IPS-NIHi11 (cell line): ENCODE measurements around the gene PPP4C.
A peak's percentile ranks its signal among the peaks of the same experiment; 100 is the strongest.

Experiments used
- DNase-seq: peaks from one replicate; pipeline ENCODE4 v3.0.0; 2012; ENCODE audit warnings: mixed read lengths, low spot score

PPP4C gene

DNA sequence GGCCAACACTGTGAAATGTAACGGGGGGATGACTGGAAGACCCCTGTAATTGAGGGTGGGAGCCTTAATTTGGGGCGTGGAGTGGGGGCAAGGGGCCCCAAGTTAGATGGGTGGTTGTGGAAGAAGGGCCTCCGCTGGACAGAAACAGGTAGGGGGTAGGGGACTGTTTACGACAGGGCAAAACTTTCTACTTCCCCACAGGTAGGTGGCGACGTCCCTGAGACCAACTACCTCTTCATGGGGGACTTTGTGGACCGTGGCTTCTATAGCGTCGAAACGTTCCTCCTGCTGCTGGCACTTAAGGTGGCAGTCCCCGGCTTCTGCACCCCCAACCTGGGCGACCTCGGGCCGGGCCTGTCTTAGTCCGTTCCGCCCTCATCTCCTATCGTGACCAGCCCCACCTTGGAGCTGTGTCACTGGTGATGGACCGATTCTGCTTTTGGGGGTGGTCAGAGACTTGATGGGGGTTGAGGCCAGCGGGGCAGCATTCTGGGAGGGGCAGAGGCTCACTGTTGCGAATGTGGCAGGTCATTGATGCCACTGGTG is 6.8 kb downstream of the PPP4C start:
- no peak for DNase-seq

DNA sequence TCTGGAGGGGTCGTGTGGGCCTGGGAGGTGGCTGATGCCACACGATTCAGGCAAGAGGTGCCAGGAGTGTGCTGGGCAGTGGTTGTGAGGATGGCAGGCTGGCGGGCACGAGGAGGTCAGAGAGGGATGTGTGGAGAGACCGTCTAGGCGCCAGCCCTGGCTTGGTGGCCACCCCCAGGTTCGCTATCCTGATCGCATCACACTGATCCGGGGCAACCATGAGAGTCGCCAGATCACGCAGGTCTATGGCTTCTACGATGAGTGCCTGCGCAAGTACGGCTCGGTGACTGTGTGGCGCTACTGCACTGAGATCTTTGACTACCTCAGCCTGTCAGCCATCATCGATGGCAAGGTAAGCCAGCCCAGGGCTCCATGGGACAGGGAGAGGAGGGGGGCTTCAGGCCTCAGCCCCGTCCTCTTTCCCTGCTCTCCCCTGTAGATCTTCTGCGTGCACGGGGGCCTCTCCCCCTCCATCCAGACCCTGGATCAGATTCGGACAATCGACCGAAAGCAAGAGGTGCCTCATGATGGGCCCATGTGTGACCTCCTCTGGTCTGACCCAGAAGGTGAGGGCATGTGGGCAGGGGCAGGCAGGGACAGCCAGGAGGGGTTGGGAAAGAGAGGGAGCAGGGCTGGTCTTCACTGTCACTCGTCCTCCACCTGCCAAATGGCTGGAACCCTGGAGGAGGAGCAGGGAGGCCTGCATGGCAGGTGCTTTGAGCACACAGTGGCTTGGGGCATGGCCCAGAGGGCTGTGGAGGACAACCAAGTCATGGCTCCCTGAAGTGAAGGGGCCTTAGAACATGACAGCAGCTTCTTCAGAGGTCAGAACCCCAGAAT is 7.6 kb downstream of the PPP4C start:
- DNase-seq, result no peak

DNA sequence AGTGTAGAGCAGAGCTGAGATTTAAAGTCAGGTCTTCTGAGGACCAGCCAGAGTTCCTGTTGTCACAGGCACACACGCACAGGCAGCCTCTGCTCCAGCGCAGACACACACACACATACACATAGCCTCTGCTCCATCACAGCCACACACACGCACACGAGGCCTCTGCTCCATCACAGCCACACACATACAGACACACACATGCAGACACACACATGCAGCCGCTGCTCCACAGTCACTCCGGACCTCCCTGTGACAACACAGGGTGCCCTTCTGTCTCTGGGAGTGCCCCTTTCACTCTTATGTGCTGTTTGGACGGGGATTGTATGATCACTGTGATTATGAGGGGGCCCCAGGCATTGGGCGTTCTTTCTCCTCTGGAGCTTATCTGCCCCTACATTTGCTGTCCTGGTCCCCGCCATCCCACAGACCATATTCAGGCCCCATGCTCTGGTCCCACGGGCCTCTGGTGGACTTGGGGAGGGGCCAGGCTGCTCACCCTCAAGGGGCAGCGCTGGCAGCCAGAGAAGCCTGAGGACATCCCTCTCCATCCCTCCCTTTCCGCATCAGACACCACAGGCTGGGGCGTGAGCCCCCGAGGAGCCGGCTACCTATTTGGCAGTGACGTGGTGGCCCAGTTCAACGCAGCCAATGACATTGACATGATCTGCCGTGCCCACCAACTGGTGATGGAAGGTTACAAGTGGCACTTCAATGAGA is 8.5 kb downstream of the PPP4C start:
- no peak for DNase-seq

DNA sequence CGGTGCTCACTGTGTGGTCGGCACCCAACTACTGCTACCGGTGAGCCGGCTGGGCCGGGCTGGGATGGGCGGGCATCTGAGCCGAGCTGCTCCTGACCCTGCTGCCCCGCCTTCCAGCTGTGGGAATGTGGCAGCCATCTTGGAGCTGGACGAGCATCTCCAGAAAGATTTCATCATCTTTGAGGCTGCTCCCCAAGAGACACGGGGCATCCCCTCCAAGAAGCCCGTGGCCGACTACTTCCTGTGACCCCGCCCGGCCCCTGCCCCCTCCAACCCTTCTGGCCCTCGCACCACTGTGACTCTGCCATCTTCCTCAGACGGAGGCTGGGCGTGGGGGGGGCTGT is 9.0 kb downstream of the PPP4C start:
- no peak for DNase-seq

DNA sequence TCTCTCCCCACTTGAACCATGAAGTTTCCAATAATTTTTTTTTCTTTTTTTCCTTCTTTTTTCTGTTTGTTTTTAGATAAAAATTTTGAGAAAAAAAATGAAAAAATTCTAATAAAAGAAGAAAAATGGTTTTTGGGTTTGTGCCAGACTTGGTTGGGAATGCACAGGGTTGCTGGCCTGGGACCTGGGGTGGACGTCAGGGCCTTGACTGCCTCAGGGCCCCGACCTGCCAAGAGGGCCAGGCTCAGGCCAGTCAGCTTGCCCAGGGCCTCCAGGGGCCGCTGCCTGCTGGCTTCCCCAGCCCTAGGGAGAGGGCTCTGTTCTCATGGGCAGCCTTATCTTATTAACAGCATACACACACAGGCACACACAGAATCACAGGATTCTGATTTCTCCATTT is 9.5 kb downstream of the PPP4C start:
- no peak for DNase-seq

DNA sequence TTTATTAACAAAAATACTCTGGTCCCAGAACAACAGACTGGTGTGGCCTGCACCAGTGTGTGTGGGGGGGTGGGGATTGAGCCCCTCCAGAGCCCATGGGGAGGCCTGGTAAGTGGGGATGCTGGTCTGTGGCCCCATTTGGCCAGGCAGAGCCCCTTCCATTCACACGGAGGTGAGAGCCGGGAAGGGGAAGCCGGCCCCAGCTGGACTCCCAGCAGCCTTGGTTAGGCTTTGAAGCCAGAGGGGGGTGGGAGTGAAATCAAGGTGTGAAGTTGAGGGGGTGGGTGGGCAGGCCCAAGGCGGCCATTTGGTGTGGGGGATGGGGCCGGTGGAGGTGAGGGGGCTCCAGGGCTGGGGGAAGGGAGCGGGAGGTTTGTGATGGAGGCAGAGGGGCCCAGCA is 10.0 kb downstream of the PPP4C start:
- no peak for DNase-seq

DNA sequence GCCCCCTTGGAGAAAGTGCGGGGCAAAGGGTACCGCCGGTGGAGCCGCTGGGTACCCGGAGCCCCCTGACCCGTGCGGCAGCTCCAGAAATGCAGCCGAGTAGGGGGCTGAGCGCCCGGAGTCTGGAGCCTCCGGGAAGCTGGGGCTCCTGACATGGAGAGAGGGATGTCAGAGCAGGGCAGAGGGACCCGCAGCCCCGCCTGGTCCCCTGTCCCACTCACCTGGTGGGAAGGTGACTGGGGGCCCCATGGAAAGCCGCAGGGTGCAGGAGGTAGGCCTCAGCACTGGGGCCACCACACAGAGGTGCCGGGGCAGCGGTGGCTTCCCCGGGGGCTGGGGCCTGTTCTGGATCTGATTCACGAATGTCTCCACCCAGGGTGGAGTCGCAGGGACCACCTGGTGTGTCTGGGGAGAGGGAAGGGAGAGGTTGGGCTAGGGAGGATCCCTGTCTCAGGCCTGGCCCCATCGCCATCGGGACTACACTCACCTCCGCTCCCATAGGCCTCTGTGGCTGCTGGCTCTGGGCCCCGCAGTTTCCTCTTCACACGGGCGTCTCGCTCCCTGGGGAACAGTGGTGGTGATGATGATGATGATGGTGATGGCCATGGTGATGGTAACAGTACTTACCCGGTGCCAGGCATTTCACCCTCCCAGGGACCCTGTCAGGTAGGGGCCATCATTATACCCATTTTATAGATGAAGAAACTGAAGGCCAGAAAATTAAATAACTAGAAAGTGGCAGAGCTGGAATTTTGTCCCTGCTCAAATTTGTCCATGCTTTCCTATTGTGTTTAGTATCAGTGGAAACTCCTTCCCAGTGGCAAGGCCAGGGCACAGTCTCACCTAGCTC is 10.7 kb downstream of the PPP4C start:
- DNase-seq, result no peak

DNA sequence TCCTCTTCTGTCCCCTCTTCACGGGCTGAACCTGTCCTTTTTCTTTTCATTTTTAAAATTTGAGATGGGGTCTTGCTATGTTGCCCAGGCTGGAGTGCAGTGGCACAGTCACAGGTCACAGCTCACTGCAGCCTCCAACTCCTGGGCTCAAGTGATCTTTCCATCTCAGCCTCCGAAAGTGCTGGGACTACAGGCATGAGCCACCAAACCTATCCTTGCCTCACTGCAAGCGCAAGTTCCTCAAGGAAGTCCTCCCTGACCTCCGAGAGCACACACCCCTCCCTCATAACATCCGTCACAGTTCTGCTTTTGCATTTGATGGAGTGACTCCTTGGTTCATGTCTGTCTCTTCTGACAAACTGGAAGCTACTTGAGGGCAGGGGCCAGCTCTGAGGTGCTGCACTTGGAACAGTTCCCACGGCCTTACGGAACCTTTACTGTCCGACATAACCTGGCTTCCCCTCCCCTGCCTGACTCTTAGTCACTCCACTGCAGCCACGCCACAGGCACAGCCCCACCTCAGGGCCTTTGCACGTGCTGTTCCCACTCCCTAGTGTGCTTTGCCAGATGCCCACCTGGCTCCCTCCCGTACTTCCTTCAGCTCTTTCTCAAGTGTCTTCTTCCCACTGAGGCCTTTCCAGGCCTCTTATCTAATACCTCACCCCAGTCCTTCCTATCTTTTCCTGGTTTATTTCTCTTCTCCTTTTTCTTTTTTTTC is 11.5 kb downstream of the PPP4C start:
- no peak for DNase-seq

DNA sequence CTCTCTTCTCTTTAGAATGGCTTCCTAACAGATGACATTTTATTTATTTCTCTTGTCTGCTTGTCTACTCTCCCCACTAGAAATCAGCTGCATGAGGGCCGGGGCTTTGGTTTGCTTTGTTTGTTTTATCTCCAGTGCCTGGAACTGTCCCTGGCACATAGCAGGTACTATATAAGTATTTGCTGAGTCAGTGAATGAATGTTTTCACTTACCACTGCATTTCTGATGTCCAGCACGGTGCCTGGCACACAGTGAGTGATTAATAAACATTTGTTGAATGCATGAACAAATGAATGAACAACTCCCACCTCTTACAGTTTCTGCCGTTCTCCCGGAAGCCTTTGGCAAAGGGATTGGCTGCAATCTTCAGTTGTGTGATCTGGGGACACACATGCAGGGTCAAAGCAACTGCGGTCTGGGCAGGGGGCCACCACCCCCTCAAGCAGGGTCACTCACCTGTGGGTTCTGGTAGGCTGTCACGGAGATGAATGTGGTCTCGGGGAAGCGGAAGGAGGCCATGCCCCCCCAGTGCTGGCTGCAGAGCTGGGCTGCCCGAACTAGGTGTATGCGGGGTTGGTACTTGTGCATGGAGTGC is 12.5 kb downstream of the PPP4C start:
- DNase-seq, result no peak

DNA sequence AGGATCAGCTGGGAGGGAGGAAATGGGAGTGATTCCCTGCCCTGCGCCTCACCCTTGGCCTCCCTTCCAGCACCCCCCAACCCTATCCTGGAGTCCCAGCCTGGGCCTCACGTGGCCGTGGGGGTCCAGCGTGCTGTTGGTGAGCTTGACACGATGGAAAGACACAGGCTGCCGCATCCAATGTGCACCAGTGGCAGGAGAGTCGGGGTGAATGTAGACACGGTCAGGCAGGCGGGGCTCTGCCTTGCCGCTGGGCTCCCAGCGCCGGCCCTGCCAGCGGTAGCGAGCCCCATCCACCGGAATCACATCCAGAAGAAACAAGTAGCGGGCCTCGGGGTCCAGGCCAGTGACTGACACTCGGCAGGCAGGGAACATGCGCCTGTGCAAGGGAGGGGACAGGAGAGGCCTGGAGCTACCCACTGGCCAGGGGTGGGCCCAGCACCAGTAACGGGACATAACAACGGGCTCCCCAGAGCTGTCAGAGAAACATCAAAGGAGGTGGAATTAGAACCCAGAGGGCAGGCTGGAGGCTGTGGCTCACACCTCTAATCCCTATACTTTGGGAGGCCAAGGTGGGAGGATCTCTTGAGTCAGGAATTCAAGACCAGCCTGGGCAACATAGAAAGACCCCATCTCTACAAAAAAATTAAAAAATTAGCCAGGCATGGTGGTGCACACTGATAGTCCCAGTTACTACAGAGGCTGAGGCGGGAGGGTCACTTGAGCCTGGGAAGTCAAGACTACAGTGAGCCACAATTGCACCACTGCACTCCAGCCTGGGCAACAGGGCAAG is 13.2 kb downstream of the PPP4C start:
- DNase-seq, result no peak

DNA sequence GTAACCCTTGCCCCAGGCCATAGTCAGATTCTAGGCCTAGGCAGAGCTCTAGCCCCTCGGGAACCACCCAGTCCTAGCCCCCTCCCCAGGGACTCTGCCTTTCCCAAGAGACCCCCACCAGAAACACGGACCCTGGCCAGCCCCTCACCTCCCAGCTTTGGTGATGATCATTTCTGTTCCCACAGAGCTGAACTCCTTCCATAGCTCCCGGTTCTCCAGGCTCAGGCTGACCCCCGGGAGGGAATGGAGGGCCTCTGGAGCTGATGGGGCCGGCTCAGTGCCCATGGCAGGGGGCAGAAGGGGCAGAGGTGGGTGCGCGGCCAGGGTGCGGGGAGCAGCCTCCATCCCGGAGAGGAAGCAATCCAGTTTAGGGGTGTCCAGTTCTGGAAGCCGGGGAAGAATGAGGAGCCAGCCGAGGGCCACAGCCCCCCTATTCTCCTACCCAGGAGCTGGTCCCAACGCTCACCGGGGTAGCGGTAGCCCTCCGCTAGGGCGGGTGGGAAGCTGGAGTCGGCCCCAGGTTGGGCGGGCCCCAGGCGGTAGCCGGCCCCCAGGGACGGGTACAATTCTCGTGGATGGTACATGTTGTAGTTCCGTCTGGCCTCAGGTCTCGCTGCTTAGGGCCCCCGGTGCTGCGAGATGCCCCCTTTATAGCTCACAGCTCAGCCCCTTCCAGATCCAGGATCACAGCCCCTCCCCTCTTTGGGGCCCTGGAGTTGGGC is 15.0 kb downstream of the PPP4C start:
- DNase-seq, result no peak

DNA sequence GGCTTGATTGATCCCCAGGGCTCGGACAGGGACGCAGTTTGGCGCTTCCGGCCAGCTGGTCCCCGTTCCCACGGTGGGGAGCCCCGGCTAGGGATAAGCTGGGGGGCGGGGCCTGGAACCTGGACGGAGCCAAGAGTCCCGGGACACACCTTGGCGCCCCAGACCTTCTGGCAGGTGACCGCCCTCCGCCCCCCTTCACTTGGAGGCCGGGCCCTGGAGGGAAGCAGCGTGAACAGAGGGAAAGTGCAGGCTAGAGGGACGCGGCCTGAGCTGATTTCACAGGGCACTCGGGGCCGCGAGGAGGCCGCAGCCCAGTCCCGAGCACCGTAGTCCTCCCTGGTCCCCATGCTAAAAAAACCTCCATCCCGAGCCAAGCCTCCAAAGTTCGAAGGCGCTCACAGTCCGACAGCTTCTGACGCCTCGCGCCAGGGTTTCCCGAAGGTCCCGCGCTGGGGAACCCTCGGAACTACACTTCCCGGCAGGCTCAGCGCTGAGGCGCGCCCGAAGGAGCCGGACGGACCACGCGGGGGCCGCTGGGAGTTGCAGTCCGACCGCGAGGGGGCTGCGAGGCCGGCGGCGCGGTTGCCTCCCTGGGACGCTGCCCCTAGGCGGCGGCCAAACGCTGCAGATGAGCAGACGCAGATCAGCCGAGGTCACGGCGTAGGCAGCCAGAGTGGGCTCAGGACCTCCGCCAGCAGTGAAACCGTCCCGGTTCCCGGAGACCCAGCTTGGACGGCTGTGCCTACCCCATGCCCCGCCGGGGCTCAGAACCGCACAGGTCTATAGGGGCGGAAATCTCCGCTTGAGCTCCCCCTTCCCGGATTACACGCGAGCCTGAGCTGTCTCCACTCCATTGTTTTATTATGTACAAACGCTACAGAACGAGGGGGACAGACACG is 15.9 kb downstream of the PPP4C start, which contains the start of gene TBX6:
TBX6 (minus strand) TSS at position 451 of the 899 bp plus-strand sequence. CDS start 731 bp downstream, outside the sequence.
- DNase-seq, result peak; percentile 93

DNA sequence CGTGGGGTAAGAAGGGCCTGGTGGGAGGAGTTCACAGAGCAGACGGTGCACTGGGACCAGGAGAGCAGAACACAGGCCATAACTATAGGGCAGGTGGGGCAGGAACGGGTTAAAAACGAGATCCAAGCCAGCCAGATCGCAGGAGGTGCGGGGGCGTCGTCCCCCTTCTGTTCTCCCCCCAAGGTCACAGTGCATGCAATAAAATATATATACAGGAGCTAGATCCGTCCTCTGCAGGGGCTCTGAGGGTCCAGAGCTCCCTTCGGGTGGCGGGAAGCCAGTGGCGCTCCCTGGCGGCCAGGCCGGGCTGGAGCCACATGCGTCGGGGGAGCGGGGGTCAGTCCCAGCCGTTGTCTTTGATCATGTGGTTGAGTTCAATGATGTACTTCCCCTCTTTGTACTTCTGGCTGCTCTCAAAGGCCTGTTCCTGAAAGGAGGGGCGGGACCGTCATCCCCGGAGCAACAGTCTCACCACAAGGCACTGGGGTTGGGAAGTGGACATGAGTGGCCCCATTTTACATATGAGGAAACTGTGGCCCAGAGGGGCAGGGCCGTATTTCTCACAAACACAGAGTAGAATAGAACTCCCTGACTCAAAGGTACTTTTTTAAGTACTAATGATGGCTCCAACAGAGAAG is 16.7 kb downstream of the PPP4C start:
- peak; percentile 85 for DNase-seq

DNA sequence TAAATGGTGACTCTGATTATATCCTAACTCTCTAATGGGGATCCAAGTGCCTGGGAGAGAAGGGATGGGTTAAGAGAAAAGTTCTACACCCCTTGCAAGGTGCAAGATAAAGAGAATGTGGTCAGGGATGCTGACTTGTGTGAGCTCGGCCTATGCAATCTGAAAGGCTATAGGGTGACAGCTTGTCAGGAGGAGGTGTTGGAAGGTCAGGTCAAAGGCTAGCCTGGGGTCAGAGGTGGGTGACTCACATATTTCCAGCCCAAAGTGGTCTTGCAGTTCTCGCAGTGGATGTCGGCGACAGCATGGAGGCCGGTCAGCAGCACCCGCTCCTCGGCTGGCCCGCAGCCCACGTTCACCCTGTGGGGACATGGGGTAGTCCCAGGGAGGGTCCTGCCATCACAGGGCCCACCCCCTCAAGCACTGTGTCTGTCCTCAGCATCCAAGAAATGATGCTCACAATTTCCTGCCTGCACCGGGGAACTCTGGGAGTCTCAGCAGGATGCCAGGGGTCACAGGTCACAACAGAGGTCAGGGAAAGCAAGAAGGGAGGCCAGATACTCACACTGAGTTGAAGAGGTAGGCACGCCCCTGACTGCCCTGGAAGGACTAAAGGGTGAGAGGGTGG is 18.9 kb downstream of the PPP4C start:
- no peak for DNase-seq

DNA sequence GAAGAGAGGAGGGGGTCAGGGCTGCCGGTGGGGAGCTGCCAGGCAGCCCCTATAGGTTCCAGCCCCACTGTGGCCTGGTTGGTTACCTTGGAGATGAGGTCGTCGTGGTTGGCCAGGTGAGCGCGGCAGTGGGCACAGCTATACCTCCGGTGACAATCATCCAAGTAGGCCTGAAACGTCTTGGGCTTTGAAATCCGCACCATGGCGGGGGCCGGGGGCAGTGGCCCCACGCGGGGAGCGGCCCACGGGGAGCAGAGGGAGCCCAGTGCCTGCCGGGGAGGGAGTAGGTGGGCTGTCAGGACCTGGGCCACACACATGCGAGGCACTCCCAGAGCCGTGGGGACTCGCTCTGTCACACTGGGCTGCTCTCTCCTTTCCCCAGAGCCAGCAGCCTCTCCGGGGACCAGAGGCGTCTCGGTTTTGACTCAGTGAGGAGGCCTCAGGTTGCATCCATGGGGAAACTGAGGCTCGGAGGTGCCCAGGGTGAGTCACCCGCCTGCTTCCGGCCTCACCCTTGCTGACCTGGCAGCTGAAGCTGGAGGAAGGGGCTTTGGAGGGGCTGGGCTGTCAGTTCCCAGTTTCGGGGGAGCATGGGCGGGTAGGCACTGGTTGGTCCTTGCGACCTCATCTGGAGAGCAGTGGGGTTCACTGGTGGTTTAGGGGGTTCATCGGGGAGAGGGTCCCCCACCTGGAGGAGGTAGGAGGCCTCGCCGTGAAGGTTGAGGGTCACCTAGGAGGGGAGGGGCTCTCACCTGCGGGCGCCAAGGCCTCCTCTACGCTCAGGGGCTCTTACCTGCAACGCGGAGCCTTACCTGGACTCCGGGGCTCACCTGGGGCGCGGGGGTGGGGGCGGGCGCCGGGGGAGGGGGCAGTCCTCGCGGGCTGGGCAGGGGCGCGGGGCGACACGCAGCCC is 19.6 kb downstream of the PPP4C start:
- DNase-seq, result no peak

DNA sequence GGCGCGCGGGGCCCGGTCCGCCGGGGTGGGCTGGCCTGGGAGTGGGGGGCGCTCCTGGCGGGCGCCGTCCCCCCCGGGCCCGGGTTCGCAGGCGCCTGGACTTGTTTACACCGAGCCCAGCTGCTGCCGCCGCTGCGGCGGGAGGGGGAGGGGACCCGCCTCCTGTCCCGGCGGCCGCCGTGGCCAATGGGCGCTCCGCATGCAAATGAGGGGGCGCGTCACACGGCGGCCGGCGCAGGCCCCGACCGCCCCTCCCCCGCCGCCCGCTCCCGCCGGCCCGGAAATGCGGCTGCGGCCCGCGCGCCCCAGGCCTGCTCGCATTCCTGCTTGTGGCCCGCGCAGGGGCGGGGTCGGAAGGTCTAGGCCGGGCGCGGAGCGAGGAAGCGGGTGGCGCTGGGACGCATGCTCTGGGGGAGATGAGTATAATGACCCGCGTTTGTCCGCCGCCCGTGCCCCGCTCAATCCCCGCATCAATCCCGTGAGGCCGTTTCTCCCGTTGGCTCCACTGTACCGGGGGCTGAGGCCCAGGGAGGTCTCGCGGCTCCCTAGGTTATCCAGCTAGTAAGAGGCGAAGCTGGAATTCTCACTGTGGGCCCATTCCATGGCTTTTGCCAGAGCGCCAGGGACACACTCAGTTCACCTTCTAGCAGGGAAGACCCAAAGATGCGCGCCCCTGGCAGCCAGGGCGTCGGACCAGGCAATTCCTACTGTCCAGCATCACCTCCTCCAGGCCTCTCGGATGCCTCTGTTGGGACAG is 20.5 kb downstream of the PPP4C start, which contains the start of gene YPEL3:
YPEL3 (minus strand) TSS at position 109 of the 757 bp plus-strand sequence. CDS start 731 bp downstream, outside the sequence.
- peak; percentile 99 for DNase-seq
